Measurements from ENCODE around the gene FBXW8.

Gene FBXW8

GRCh38 chr12:116890330-116890729 is 20.4 kb upstream of the FBXW8 start:
- H2BK120ac ChIP-seq (ENCODE audit: insufficient read depth, low read length, poor library complexity), result no peak overlapping the region
- H2AK5ac ChIP-seq (ENCODE audit: low read length), result no peak overlapping the region
- no peaks in the 10 kb centered on the region for H3K27me3 ChIP-seq (ENCODE audit: insufficient read depth, low read length)
- H3K14ac ChIP-seq (ENCODE audit: low read length), result no peak overlapping the region
- H3K79me1 ChIP-seq (ENCODE audit: low read length), result no peaks in the 10 kb centered on the region
- H3K27ac ChIP-seq (ENCODE audit: low read depth, low read length), result no peak overlapping the region
- H2BK12ac ChIP-seq (ENCODE audit: low read length), result no peak overlapping the region
- H3K9ac ChIP-seq (ENCODE audit: low read length), result no peak overlapping the region
- no peak overlapping the region for H3K4me2 ChIP-seq (ENCODE audit: low read length)
- H3K79me2 ChIP-seq (ENCODE audit: control insufficient read depth, insufficient read depth, low read length, poor library complexity), result no peaks in the 10 kb centered on the region
- no peak overlapping the region for H3K4ac ChIP-seq (ENCODE audit: low read depth, low read length)
- no CpG with 5 or more reads among the region's 2 CpGs for WGBS (ENCODE audit: extremely low coverage, insufficient coverage, insufficient read length)
- no peak overlapping the region for H3K23ac ChIP-seq (ENCODE audit: low read length)
- H3K4me1 ChIP-seq (ENCODE audit: control insufficient read depth in 1 of 2, insufficient read depth in 2 of 2, low read length in 2 of 2), result no peaks in the 10 kb centered on the region
- H4K12ac ChIP-seq (ENCODE audit: low read depth, low read length), result no peak overlapping the region
- no peak overlapping the region for H3K4me3 ChIP-seq (ENCODE audit: low read depth, low read length)
- H3K9me3 ChIP-seq (ENCODE audit: insufficient read depth, low read depth, low read length), result no peaks in the 10 kb centered on the region
- no peak overlapping the region for H2BK5ac ChIP-seq (ENCODE audit: low read depth, low read length, poor library complexity)
- no peak overlapping the region for H4K91ac ChIP-seq (ENCODE audit: low read depth, low read length)
- no peaks in the 10 kb centered on the region for H3K36me3 ChIP-seq (ENCODE audit: control insufficient read depth in 1 of 2, insufficient read depth in 2 of 2, low read length in 2 of 2)
- H2AFZ ChIP-seq (ENCODE audit: insufficient read depth, low read length, poor library complexity), result no peak overlapping the region
- no peak overlapping the region for H4K8ac ChIP-seq (ENCODE audit: low read depth, low read length)
- DNase-seq, result no peak
- no peak overlapping the region for H3K18ac ChIP-seq (ENCODE audit: low read length)

- H4K91ac ChIP-seq (ENCODE audit: low read depth, low read length), result no peak overlapping the region
- no peak for DNase-seq
- no peak overlapping the region for H3K23ac ChIP-seq (ENCODE audit: low read length)
- H2BK120ac ChIP-seq (ENCODE audit: insufficient read depth, low read length, poor library complexity), result no peak overlapping the region
- H4K12ac ChIP-seq (ENCODE audit: low read depth, low read length), result no peak overlapping the region
- WGBS (ENCODE audit: extremely low coverage, insufficient coverage, insufficient read length), result no CpG with 5 or more reads among the region's 3 CpGs
- H3K4me1 ChIP-seq (ENCODE audit: control insufficient read depth in 1 of 2, insufficient read depth in 2 of 2, low read length in 2 of 2), result no peaks in the 10 kb centered on the region
- no peaks in the 10 kb centered on the region for H3K36me3 ChIP-seq (ENCODE audit: control insufficient read depth in 1 of 2, insufficient read depth in 2 of 2, low read length in 2 of 2)
- no peak overlapping the region for H3K4me2 ChIP-seq (ENCODE audit: low read length)
- no peak overlapping the region for H3K14ac ChIP-seq (ENCODE audit: low read length)
- H3K79me2 ChIP-seq (ENCODE audit: control insufficient read depth, insufficient read depth, low read length, poor library complexity), result no peaks in the 10 kb centered on the region
- no peak overlapping the region for H2AK5ac ChIP-seq (ENCODE audit: low read length)
- H2BK5ac ChIP-seq (ENCODE audit: low read depth, low read length, poor library complexity), result no peak overlapping the region
- no peak overlapping the region for H2BK12ac ChIP-seq (ENCODE audit: low read length)
- no peak overlapping the region for H3K27ac ChIP-seq (ENCODE audit: low read depth, low read length)
- H3K4me3 ChIP-seq (ENCODE audit: low read depth, low read length), result no peak overlapping the region
- H3K79me1 ChIP-seq (ENCODE audit: low read length), result no peaks in the 10 kb centered on the region
- H3K4ac ChIP-seq (ENCODE audit: low read depth, low read length), result no peak overlapping the region
- no peak overlapping the region for H3K9ac ChIP-seq (ENCODE audit: low read length)
- H2AFZ ChIP-seq (ENCODE audit: insufficient read depth, low read length, poor library complexity), result no peak overlapping the region
- no peaks in the 10 kb centered on the region for H3K27me3 ChIP-seq (ENCODE audit: insufficient read depth, low read length)
- H4K8ac ChIP-seq (ENCODE audit: low read depth, low read length), result no peak overlapping the region
- no peaks in the 10 kb centered on the region for H3K9me3 ChIP-seq (ENCODE audit: insufficient read depth, low read depth, low read length)
- H3K18ac ChIP-seq (ENCODE audit: low read length), result no peak overlapping the region
These were observed 19.7 kb upstream of the FBXW8 start for GRCh38 chr12:116891019-116891418.

GRCh38 chr12:116892349-116893140 is 18.2 kb upstream of the FBXW8 start:
- peak in 1 of 2 donors; percentile 31 for DNase-seq
- H3K79me2 ChIP-seq (ENCODE audit: control insufficient read depth, insufficient read depth, low read length, poor library complexity), result no peaks in the 10 kb centered on the region
- H2BK120ac ChIP-seq (ENCODE audit: insufficient read depth, low read length, poor library complexity), result no peak overlapping the region
- H3K14ac ChIP-seq (ENCODE audit: low read length), result no peak overlapping the region
- no peak overlapping the region for H4K8ac ChIP-seq (ENCODE audit: low read depth, low read length)
- H3K9ac ChIP-seq (ENCODE audit: low read length), result no peak overlapping the region
- no peak overlapping the region for H4K12ac ChIP-seq (ENCODE audit: low read depth, low read length)
- H3K79me1 ChIP-seq (ENCODE audit: low read length), result no peaks in the 10 kb centered on the region
- H3K4me3 ChIP-seq (ENCODE audit: low read depth, low read length), result no peak overlapping the region
- no peaks in the 10 kb centered on the region for H3K9me3 ChIP-seq (ENCODE audit: insufficient read depth, low read depth, low read length)
- H2BK12ac ChIP-seq (ENCODE audit: low read length), result no peak overlapping the region
- H3K27me3 ChIP-seq (ENCODE audit: insufficient read depth, low read length), result no peaks in the 10 kb centered on the region
- H3K4me2 ChIP-seq (ENCODE audit: low read length), result no peak overlapping the region
- H3K18ac ChIP-seq (ENCODE audit: low read length), result no peak overlapping the region
- no peak overlapping the region for H2BK5ac ChIP-seq (ENCODE audit: low read depth, low read length, poor library complexity)
- no peaks in the 10 kb centered on the region for H3K4me1 ChIP-seq (ENCODE audit: control insufficient read depth in 1 of 2, insufficient read depth in 2 of 2, low read length in 2 of 2)
- H4K91ac ChIP-seq (ENCODE audit: low read depth, low read length), result no peak overlapping the region
- WGBS (ENCODE audit: extremely low coverage, insufficient coverage, insufficient read length), result no CpG with 5 or more reads among the region's 12 CpGs
- no peak overlapping the region for H2AFZ ChIP-seq (ENCODE audit: insufficient read depth, low read length, poor library complexity)
- H2AK5ac ChIP-seq (ENCODE audit: low read length), result no peak overlapping the region
- H3K4ac ChIP-seq (ENCODE audit: low read depth, low read length), result no peak overlapping the region
- no peaks in the 10 kb centered on the region for H3K36me3 ChIP-seq (ENCODE audit: control insufficient read depth in 1 of 2, insufficient read depth in 2 of 2, low read length in 2 of 2)
- no peak overlapping the region for H3K27ac ChIP-seq (ENCODE audit: low read depth, low read length)
- H3K23ac ChIP-seq (ENCODE audit: low read length), result no peak overlapping the region

- H2AK5ac ChIP-seq (ENCODE audit: low read length), result no peak overlapping the region
- H3K4me2 ChIP-seq (ENCODE audit: low read length), result no peak overlapping the region
- H4K12ac ChIP-seq (ENCODE audit: low read depth, low read length), result no peak overlapping the region
- no peak overlapping the region for H3K4ac ChIP-seq (ENCODE audit: low read depth, low read length)
- H2BK12ac ChIP-seq (ENCODE audit: low read length), result no peak overlapping the region
- H3K79me2 ChIP-seq (ENCODE audit: control insufficient read depth, insufficient read depth, low read length, poor library complexity), result no peaks in the 10 kb centered on the region
- no peak overlapping the region for H3K9ac ChIP-seq (ENCODE audit: low read length)
- no peaks in the 10 kb centered on the region for H3K27me3 ChIP-seq (ENCODE audit: insufficient read depth, low read length)
- H3K4me1 ChIP-seq (ENCODE audit: control insufficient read depth in 1 of 2, insufficient read depth in 2 of 2, low read length in 2 of 2), result no peaks in the 10 kb centered on the region
- no peak overlapping the region for H4K91ac ChIP-seq (ENCODE audit: low read depth, low read length)
- H3K79me1 ChIP-seq (ENCODE audit: low read length), result no peaks in the 10 kb centered on the region
- H3K18ac ChIP-seq (ENCODE audit: low read length), result no peak overlapping the region
- no peak overlapping the region for H3K4me3 ChIP-seq (ENCODE audit: low read depth, low read length)
- no peak overlapping the region for H3K27ac ChIP-seq (ENCODE audit: low read depth, low read length)
- H3K23ac ChIP-seq (ENCODE audit: low read length), result no peak overlapping the region
- H2BK5ac ChIP-seq (ENCODE audit: low read depth, low read length, poor library complexity), result no peak overlapping the region
- no peaks in the 10 kb centered on the region for H3K9me3 ChIP-seq (ENCODE audit: insufficient read depth, low read depth, low read length)
- H2AFZ ChIP-seq (ENCODE audit: insufficient read depth, low read length, poor library complexity), result no peak overlapping the region
- H2BK120ac ChIP-seq (ENCODE audit: insufficient read depth, low read length, poor library complexity), result no peak overlapping the region
- no peak overlapping the region for H3K14ac ChIP-seq (ENCODE audit: low read length)
- H3K36me3 ChIP-seq (ENCODE audit: control insufficient read depth in 1 of 2, insufficient read depth in 2 of 2, low read length in 2 of 2), result no peaks in the 10 kb centered on the region
- WGBS (ENCODE audit: extremely low coverage, insufficient coverage, insufficient read length), result no CpG with 5 or more reads among the region's 3 CpGs
- no peak for DNase-seq
- no peak overlapping the region for H4K8ac ChIP-seq (ENCODE audit: low read depth, low read length)
These were observed 15.8 kb upstream of the FBXW8 start for GRCh38 chr12:116894913-116895312.
